ENCODE results near the gene NAA80. TPM values are rescaled to one million over a fixed set of nuclear protein-coding genes. Genes with fewer than 3 reads are reported as not detected.

NAA80 gene
- total RNA-seq, 1 experiment from 2014 or later = 6.0 TPM

GRCh38 chr3:50271314-50271936 is 27.8 kb downstream of the NAA80 start:
- TF ChIP-seq CTCF (conservative IDR thresholded peaks at IDR 0.05) = no peak
- H3K4me3 Mint-ChIP-seq = no peak overlapping the region
- H3K79me2 ChIP-seq (ENCODE audit: insufficient read depth, low read length) = no peaks in the 10 kb centered on the region
- H3K9ac ChIP-seq (ENCODE audit: extremely low read depth, insufficient read length, low read length) = no peak overlapping the region
- H3K23me2 ChIP-seq (ENCODE audit: insufficient read length, low read depth, low read length, poor library complexity, severe bottlenecking) = peaks cover 10% of the 10 kb centered on the region
- no peaks in the 10 kb centered on the region; a peak in 1 of 7 replicates for H3K36me3 Mint-ChIP-seq (ENCODE audit: insufficient read depth in 1 of 3, low read depth in 3 of 3)
- no peak overlapping the region for H3K27ac ChIP-seq (ENCODE audit: insufficient read length, low read depth, low read length)
- peaks cover 16% of the 10 kb centered on the region; the same call in 1 of the 2 replicates for H3K27me3 ChIP-seq (ENCODE audit: insufficient read depth, low read length)
- H2AK5ac ChIP-seq (ENCODE audit: insufficient read length, low read length) = no peak overlapping the region
- H3K56ac ChIP-seq (ENCODE audit: insufficient read length, low read depth, low read length) = no peak overlapping the region
- no peak for DNase-seq
- H2AFZ ChIP-seq (ENCODE audit: low read length) = no peak overlapping the region
- H3K4me1 Mint-ChIP-seq = peaks cover 47 to 63% of the 10 kb centered on the region in 2 experiments
- no peak overlapping the region for H2BK12ac ChIP-seq (ENCODE audit: insufficient read length, low read depth, low read length)
- H4K91ac ChIP-seq (ENCODE audit: insufficient read length, low read depth, low read length) = no peak overlapping the region
- no peak overlapping the region for H2BK15ac ChIP-seq (ENCODE audit: low read depth, low read length)
- no peak overlapping the region for H3K4ac ChIP-seq (ENCODE audit: low read depth, low read length)
- H4K8ac ChIP-seq (replicated peaks; ENCODE audit: insufficient read length, low read depth, low read length) = no peak overlapping the region
- no peaks in the 10 kb centered on the region for H4K20me1 ChIP-seq (ENCODE audit: control insufficient read depth, insufficient read depth, insufficient read length)
- H2BK20ac ChIP-seq (ENCODE audit: low read depth, low read length, poor library complexity, severe bottlenecking) = no peak overlapping the region
- no peak overlapping the region for H3T11ph ChIP-seq (ENCODE audit: low read length)
- no peaks in the 10 kb centered on the region; a peak in 1 of 5 replicates for H3K9me3 Mint-ChIP-seq
- H3K27me3 Mint-ChIP-seq (ENCODE audit: low read depth) = peaks cover 40% of the 10 kb centered on the region
- no peaks in the 10 kb centered on the region for H3K79me1 ChIP-seq (ENCODE audit: insufficient read depth, low read depth, low read length, poor library complexity, severe bottlenecking)
- no peak overlapping the region for H2BK120ac ChIP-seq (ENCODE audit: low read depth, low read length, poor library complexity, severe bottlenecking)
- H3K23ac ChIP-seq (ENCODE audit: insufficient read length, low read depth, low read length) = no peak overlapping the region
- H3K4me1 ChIP-seq (ENCODE audit: insufficient read depth, low read length) = peaks cover 2% of the 10 kb centered on the region; the same call in 1 of the 2 replicates
- no peak overlapping the region for H3K18ac ChIP-seq (ENCODE audit: insufficient read length, low read depth, low read length)
- H3K27ac Mint-ChIP-seq = no peak overlapping the region
- no peak overlapping the region for H3K4me2 ChIP-seq (ENCODE audit: insufficient read depth, insufficient read length, low read length)
- no peak overlapping the region; the same call in 1 of the 2 replicates for H3K14ac ChIP-seq (ENCODE audit: insufficient read depth, low read length)
- H3K9me3 ChIP-seq (ENCODE audit: control insufficient read depth, low read depth, low read length) = no peaks in the 10 kb centered on the region
- no peak overlapping the region for H2BK5ac ChIP-seq (ENCODE audit: insufficient read length, low read length)
- no CpG with 5 or more reads among the region's 10 CpGs for WGBS (ENCODE audit: extremely low coverage, insufficient read length, low lambda C conversion rate)
- H4K5ac ChIP-seq (ENCODE audit: insufficient read length, low read depth, low read length) = no peak overlapping the region

All from H9 (cell line).